SK-N-SH (cell line): ENCODE results near the gene HOTAIR.

Experiments
- CTCF ChIP-seq: fragments of 200-600 bp; sonication (generic); IDR thresholded peaks from 2 replicates; pipeline ENCODE4 v1.6.1; 2017; ENCODE audit warnings: antibody characterized with exemption, mild to moderate bottlenecking, moderate library complexity
- EP300 ChIP-seq, 2 experiments: IDR thresholded peaks; 2 replicates each; pipeline versions ENCODE4 v1.4.0 to v1.6.1; 2012; ENCODE audit warnings: borderline replicate concordance in 1 of 2, low read depth in 1 of 2, low read length in 1 of 2
- FOSL2 ChIP-seq: IDR thresholded peaks from 2 replicates; pipeline ENCODE4 v1.4.0; 2012; ENCODE audit warnings: low read depth, mild to moderate bottlenecking, moderate library complexity, borderline replicate concordance
- FOXM1 ChIP-seq: IDR thresholded peaks from 2 replicates; pipeline ENCODE4 v1.4.0; 2012; ENCODE audit warnings: low read depth, mild to moderate bottlenecking
- JUND ChIP-seq: IDR thresholded peaks from 2 replicates; pipeline ENCODE4 v1.4.0; 2012
- NFIC ChIP-seq: IDR thresholded peaks from 2 replicates; pipeline ENCODE4 v1.4.0; 2012; ENCODE audit warnings: borderline replicate concordance
- RAD21 ChIP-seq: IDR thresholded peaks from 2 replicates; pipeline ENCODE4 v1.6.1; 2012; ENCODE audit warnings: mild to moderate bottlenecking, low read length
- REST ChIP-seq: IDR thresholded peaks from 2 replicates; pipeline ENCODE4 v1.6.1; 2012; ENCODE audit warnings: mild to moderate bottlenecking, low read depth, low read length, moderate library complexity
- TEAD4 ChIP-seq: IDR thresholded peaks from 2 replicates; pipeline ENCODE4 v1.4.0; 2012; ENCODE audit warnings: mild to moderate bottlenecking, borderline replicate concordance; ENCODE audit not compliant: insufficient read depth
- ZBTB33 ChIP-seq: IDR thresholded peaks from 2 replicates; pipeline ENCODE4 v1.4.0; 2012; ENCODE audit warnings: low read depth, borderline replicate concordance

- no peak for TF ChIP-seq EP300 (IDR thresholded peaks at IDR 0.05; ENCODE audit: borderline replicate concordance in 1 of 2, low read depth in 1 of 2, low read length in 1 of 2)
- no peak for TF ChIP-seq FOXM1
- TF ChIP-seq NFIC: no peak
- TF ChIP-seq CTCF: no peak
- no peak for TF ChIP-seq ZBTB33
- TF ChIP-seq REST: no peak
- TF ChIP-seq TEAD4: no peak
- no peak for TF ChIP-seq RAD21
- TF ChIP-seq JUND: no peak
- TF ChIP-seq FOSL2: no peak
These were observed 8.7 kb downstream of the HOTAIR start for GRCh38 chr12:53966085-53966384.
